Upper lobe of left lung (tissue), 6 donors: ENCODE data around the gene DAG1. TPM values are rescaled to one million over a fixed set of nuclear protein-coding genes. Genes with fewer than 3 reads are reported as not detected.

Experiments
- ATAC-seq, 2 donors: fragments of 200-7000 bp; cut with Tn5 transposase; one replicate each; pipeline ENCODE4 v1.9.1; 2022; ENCODE audit warnings: mild to moderate bottlenecking in 2 of 2, moderate library complexity in 2 of 2; ENCODE audit not compliant: low FRiP score in 2 of 2
- DNase-seq, 2 donors: peaks; one replicate each; pipeline ENCODE4 v3.0.0-alpha.2; 2019 to 2020
- H3K27ac ChIP-seq, 4 donors: fragments of 200-600 bp; sonication (generic); one replicate each; pipeline ENCODE4 v1.5.1; 2016 to 2019
- H3K27me3 ChIP-seq, 4 donors: fragments of 200-600 bp; sonication (generic); one replicate each; pipeline ENCODE4 v1.5.1; 2017 to 2019
- H3K36me3 ChIP-seq, 4 donors: fragments of 200-600 bp; sonication (generic); one replicate each; pipeline ENCODE4 v1.5.1; 2016 to 2019
- H3K4me1 ChIP-seq, 4 donors: fragments of 200-600 bp; sonication (generic); one replicate each; pipeline ENCODE4 v1.5.1; 2018 to 2019
- H3K4me3 ChIP-seq, 4 donors: fragments of 200-600 bp; sonication (generic); one replicate each; pipeline ENCODE4 v1.5.1; 2017 to 2019; ENCODE audit warnings: mild to moderate bottlenecking in 2 of 4, moderate library complexity in 1 of 4
- H3K9me3 ChIP-seq, 4 donors: fragments of 200-600 bp; sonication (generic); one replicate each; pipeline ENCODE4 v1.5.1; 2018 to 2019
- EP300 ChIP-seq, 4 donors: sonication (generic); formaldehyde crosslinking; IDR thresholded peaks; one replicate each; pipeline ENCODE4 v1.5.1; 2017; ENCODE audit warnings: antibody characterized with exemption in 4 of 4, control low read depth in 2 of 4
- POLR2A ChIP-seq, 4 donors: fragments of 450-650 bp; IDR thresholded peaks; one replicate each; pipeline ENCODE4 v1.5.1; 2016 to 2017; ENCODE audit warnings: antibody characterized with exemption in 4 of 4, mild to moderate bottlenecking in 2 of 4
- POLR2AphosphoS5 ChIP-seq, 2 donors: sonication (generic); formaldehyde crosslinking; IDR thresholded peaks; one replicate each; pipeline ENCODE4 v1.5.1; 2017; ENCODE audit warnings: antibody characterized with exemption in 2 of 2
- WGBS, 2 donors: methylation state at CpG; one replicate each; pipeline ENCODE4 v1.1.5; 2017 to 2018; 5-methylcytosine and 5-hydroxymethylcytosine counted together
- total RNA-seq, 6 donors: library from RNA; depleted of rRNA in 4 of 6; stranded (reverse); fragments of >200 nt in 4 of 6; gene quantifications; one replicate each; pipeline versions ENCODE4 v1.1.0 to v1.2.1, GENCODE V29; 2016 to 2021
- TF ChIP-seq, protein P1 (sequence below), 6 experiments: fragments of 450-650 bp in 4 of 6; fragments of 200-600 bp in 2 of 6; sonication (generic) in 2 of 6; IDR thresholded peaks; one replicate each; pipeline ENCODE4 v1.5.1; 2016 to 2019; ENCODE audit warnings: antibody characterized with exemption in 6 of 6
- donor health status: DM: no; HTN: no; CAD: no; lungs with moderate emphysema.
- donor health status: DM: no; HTN: yes; CAD: no; lungs with severe emphysema.

Gene DAG1
- total RNA-seq, 6 donors from 2014 or later: 22.0 to 104 (median 73.5) TPM

DNA sequence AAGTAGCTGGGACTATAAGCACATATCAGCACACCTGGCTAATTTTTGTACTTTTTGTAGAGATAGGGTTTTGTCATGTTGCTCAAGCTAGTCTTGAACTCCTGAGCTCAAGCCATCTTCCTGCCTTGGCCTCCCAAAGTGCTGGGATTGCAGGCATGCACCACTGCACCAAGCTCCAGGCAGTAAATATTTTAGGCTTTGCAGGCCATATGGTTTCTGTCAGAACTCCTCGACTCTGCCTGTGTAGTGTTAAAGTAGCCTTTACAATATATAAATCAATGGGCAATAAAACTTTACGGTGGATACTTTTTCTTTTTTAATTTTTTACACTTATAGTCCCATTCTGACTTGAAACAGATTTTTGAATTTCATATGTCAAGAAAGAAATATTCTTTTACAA lies 41.6 kb downstream of the DAG1 start:
- H3K27me3 ChIP-seq: no peaks in the 10 kb centered on the region
- peaks cover 11 to 59% (median 22%) of the 10 kb centered on the region in 4 donors for H3K36me3 ChIP-seq
- ATAC-seq (no peak), DNase-seq (no peak)
- no peaks in the 10 kb centered on the region for H3K9me3 ChIP-seq
- no peak overlapping the region for H3K27ac ChIP-seq
- 78 to 86% methylated on average over 2 of the region's 2 CpGs for WGBS, 2 donors
- H3K4me1 ChIP-seq: no peaks in the 10 kb centered on the region
- no peak overlapping the region for H3K4me3 ChIP-seq
- TF ChIP-seq EP300 (IDR thresholded peaks at IDR 0.05) (no peak), POLR2AphosphoS5 (IDR thresholded peaks at IDR 0.05) (no peak), POLR2A (IDR thresholded peaks at IDR 0.05) (no peak)
- TF ChIP-seq, protein P1, sequence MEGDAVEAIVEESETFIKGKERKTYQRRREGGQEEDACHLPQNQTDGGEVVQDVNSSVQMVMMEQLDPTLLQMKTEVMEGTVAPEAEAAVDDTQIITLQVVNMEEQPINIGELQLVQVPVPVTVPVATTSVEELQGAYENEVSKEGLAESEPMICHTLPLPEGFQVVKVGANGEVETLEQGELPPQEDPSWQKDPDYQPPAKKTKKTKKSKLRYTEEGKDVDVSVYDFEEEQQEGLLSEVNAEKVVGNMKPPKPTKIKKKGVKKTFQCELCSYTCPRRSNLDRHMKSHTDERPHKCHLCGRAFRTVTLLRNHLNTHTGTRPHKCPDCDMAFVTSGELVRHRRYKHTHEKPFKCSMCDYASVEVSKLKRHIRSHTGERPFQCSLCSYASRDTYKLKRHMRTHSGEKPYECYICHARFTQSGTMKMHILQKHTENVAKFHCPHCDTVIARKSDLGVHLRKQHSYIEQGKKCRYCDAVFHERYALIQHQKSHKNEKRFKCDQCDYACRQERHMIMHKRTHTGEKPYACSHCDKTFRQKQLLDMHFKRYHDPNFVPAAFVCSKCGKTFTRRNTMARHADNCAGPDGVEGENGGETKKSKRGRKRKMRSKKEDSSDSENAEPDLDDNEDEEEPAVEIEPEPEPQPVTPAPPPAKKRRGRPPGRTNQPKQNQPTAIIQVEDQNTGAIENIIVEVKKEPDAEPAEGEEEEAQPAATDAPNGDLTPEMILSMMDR (IDR thresholded peaks at IDR 0.05): no peak

DNA sequence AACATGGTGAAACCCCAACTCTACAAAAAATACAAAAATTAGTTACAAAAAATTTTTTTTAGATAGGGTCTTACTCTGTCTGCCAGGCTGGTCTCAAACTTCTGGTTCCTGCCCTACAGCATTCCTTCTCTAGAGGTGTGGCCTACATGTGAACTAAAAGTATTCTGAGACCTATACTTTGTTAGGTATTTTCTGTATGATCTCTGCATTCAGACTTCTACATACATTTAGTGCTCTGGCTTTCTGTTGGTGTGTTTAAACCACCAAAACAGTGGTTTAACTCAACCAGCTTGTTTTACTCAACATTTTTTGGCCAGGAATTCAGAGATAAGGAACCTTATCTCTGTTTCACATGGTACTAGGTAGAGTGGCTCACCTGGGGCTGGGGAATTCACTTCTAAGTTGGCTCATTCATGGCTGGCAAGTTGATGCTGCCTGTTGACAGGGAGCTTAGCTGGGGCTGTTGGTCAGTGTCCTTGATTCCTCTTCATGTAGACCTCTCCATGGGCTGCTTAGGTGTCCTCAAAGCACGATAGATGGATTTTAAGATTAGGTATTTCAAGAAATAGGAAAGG lies 42.8 kb downstream of the DAG1 start:
- no peak overlapping the region for H3K27ac ChIP-seq
- no peaks in the 10 kb centered on the region for H3K9me3 ChIP-seq
- H3K27me3 ChIP-seq: no peaks in the 10 kb centered on the region
- ATAC-seq (no peak), DNase-seq (no peak)
- H3K4me1 ChIP-seq: no peaks in the 10 kb centered on the region
- H3K36me3 ChIP-seq: peaks cover 11 to 67% (median 25%) of the 10 kb centered on the region in 4 donors
- WGBS, 2 donors: 71 to 85% methylated on average over 1 of the region's 1 CpG
- H3K4me3 ChIP-seq: no peak overlapping the region
- TF ChIP-seq POLR2A (IDR thresholded peaks at IDR 0.05) (no peak), POLR2AphosphoS5 (IDR thresholded peaks at IDR 0.05) (no peak), EP300 (IDR thresholded peaks at IDR 0.05) (no peak)
- TF ChIP-seq, protein P1 (IDR thresholded peaks at IDR 0.05): no peak

DNA sequence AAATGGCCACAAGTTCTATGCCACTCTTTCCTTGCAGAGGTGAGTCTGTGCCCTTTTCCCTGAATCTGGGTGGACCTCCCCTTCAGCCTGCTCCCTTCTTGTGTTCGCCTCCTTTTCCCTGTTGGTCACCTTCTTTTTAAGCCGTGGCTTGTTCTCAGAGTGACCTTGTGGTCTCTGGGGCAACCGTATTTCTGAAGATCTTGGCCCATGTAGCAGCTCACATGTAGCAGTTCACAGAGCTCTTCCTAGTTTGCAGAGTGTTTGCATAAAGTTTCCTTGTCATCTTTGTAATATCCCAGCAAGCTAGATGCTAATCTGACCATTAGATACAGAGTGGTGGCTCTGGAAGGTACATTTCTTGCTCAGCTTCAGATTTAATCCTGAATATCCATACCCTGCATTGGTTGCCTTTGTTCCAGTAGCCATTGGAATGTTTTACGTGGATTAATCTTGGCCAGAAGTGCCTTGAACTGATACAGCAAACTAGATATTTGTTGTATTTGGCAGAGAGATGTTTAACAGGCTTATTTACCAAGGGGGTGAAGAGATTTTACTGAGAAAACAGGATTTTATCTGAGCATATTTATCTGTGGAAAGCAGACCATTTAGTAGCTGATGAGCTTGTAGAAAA lies 43.5 kb downstream of the DAG1 start:
- Histone ChIP-seq H3K36me3 (peaks cover 11 to 70% (median 25%) of the 10 kb centered on the region in 4 donors), H3K27me3 (no peaks in the 10 kb centered on the region), H3K4me3 (no peak overlapping the region), H3K27ac (no peak overlapping the region), H3K9me3 (no peaks in the 10 kb centered on the region), H3K4me1 (peaks cover 0 to 1% (median 0%) of the 10 kb centered on the region in 4 donors)
- ATAC-seq (no peak), DNase-seq (no peak)
- WGBS, 2 donors: 83 to 89% methylated on average over 4 of the region's 4 CpGs
- TF ChIP-seq POLR2AphosphoS5 (IDR thresholded peaks at IDR 0.05): no peak
- TF ChIP-seq EP300 (IDR thresholded peaks at IDR 0.05): no peak
- TF ChIP-seq POLR2A (IDR thresholded peaks at IDR 0.05): no peak
- TF ChIP-seq, protein P1 (IDR thresholded peaks at IDR 0.05): no peak

DNA sequence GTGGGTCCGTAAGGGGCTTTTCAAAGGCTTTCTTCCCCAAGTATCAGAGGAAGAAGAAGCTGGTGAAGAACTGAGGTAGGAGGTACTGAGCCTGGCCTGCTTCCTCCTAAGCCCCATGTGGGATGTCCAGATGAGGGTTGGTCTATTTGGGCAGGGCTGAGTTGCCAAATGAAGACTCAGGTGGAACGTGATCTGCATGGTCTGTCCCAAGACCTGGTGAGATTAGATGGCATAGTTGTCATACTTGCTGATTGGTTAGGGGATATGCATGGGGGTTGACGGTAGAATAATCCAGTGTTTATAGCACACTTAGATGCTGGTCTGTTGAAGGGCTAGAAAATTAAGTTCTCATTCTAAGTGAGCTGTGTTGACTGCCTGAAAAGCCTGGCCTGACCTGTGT lies 47.9 kb downstream of the DAG1 start:
- H3K27ac ChIP-seq: no peak overlapping the region
- WGBS, 2 donors: 94 to 96% methylated on average over 3 of the region's 3 CpGs
- peaks cover 0 to 46% (median 9%) of the 10 kb centered on the region in 4 donors for H3K36me3 ChIP-seq
- no peak overlapping the region for H3K4me3 ChIP-seq
- TF ChIP-seq, protein P1 (IDR thresholded peaks at IDR 0.05): no peak
- TF ChIP-seq EP300 (IDR thresholded peaks at IDR 0.05) (no peak), POLR2A (IDR thresholded peaks at IDR 0.05) (no peak), POLR2AphosphoS5 (IDR thresholded peaks at IDR 0.05) (no peak)
- no peaks in the 10 kb centered on the region for H3K9me3 ChIP-seq
- DNase-seq (no peak), ATAC-seq (no peak)
- H3K27me3 ChIP-seq: no peaks in the 10 kb centered on the region
- peaks cover 0 to 21% (median 11%) of the 10 kb centered on the region in 4 donors for H3K4me1 ChIP-seq
